BJ (cell line): Measurements from ENCODE around the gene OSGEPL1. TPM values are rescaled to one million over a fixed set of nuclear protein-coding genes. Genes with fewer than 3 reads are reported as not detected.
"Not testable (repeated sequence)": the region's sequence is repeated elsewhere in the genome, so short reads cannot be mapped to it uniquely, and the experiment has no call there.

Experiments
- CTCF ChIA-PET: fragments of 350-600 bp; formaldehyde crosslinking; extraction: SDS; loops from one replicate; lab custom pipeline; 2021; ENCODE audit warnings: antibody characterized with exemption, inconsistent platforms; lab: Yijun Ruan, JAX
- POLR2A ChIA-PET: fragments of 300-600 bp; sonication (Branson Sonifier 250); formaldehyde crosslinking; extraction: SDS; loops from one replicate; lab custom pipeline; 2021; ENCODE audit warnings: antibody characterized with exemption; lab: Charles Lee
- DNase-seq: peaks from one replicate; pipeline ENCODE4 v3.0.0-alpha.2; 2011; ENCODE audit warnings: low read depth
- H3K27me3 ChIP-seq: 2 replicates; pipeline ENCODE4 v1.6.0; 2011; ENCODE audit warnings: low read length; ENCODE audit not compliant: control insufficient read depth, insufficient read depth
- H3K36me3 ChIP-seq: 2 replicates; pipeline ENCODE4 v1.5.1; 2011; ENCODE audit warnings: low read length; ENCODE audit not compliant: control insufficient read depth, insufficient read depth
- H3K4me3 ChIP-seq: 2 replicates; pipeline ENCODE4 v1.5.1; 2011; ENCODE audit warnings: low read depth, mild to moderate bottlenecking, control low read depth, low read length
- CTCF ChIP-seq: IDR thresholded peaks from 2 replicates; pipeline ENCODE4 v1.5.1; 2011; ENCODE audit warnings: low read depth, mild to moderate bottlenecking, control low read depth, inconsistent platforms, low read length, moderate library complexity; ENCODE audit not compliant: insufficient read depth
- polyA plus RNA-seq: library from polyadenylated mRNA; depleted of rRNA; stranded (reverse); fragments of >200 nt; gene quantifications from 2 replicates; pipeline ENCODE4 v1.2.3, GENCODE V29; 2011

OSGEPL1 gene
- polyA plus RNA-seq, 1 experiment: 3.2 TPM

- Histone ChIP-seq H3K36me3 (peaks cover 7% of the 10 kb centered on the region), H3K4me3 (no peak overlapping the region), H3K27me3 (no peaks in the 10 kb centered on the region)
- ChIA-PET CTCF (no interaction called here), POLR2A (no interaction called here)
- no peak for TF ChIP-seq CTCF
- no peak for DNase-seq
Observed at GRCh38 chr2:189770590-189771322, 8.2 kb upstream of the OSGEPL1 start.

- Histone ChIP-seq H3K36me3 (no peaks in the 10 kb centered on the region; the same call in 1 of the 2 replicates), H3K27me3 (no peaks in the 10 kb centered on the region), H3K4me3 (no peak overlapping the region)
- no peak for TF ChIP-seq CTCF
- POLR2A ChIA-PET: no interaction called here
- DNase-seq: no peak
- CTCF ChIA-PET: interaction anchor here (0.8 to 1.4 kb wide), 7 partner anchors 8 to 317 kb away, joined by 3 to 5 read pairs (median 4); no protein-coding TSS in a partner anchor
Observed at GRCh38 chr2:189763908-189764661, 1.5 kb upstream of the OSGEPL1 start.

GRCh38 chr2:189762229-189762550 lies 402 bp downstream of the OSGEPL1 start:
- DNase-seq: no peak

GRCh38 chr2:189760154-189760553 lies 2.4 kb downstream of the OSGEPL1 start:
- H3K27me3 ChIP-seq, POLR2A ChIA-PET, H3K4me3 ChIP-seq, H3K36me3 ChIP-seq, DNase-seq: not testable (repeated sequence)
- CTCF ChIA-PET: interaction anchor here (1.0 to 2.0 kb wide), 2 partner anchors 8 to 561 kb away, joined by 3 to 11 read pairs; no protein-coding TSS in a partner anchor

More at GRCh38 chr2:189762229-189762550, 402 bp downstream of the OSGEPL1 start:
- POLR2A ChIA-PET: no interaction called here
- Histone ChIP-seq H3K4me3 (peak overlapping the region; percentile 76), H3K27me3 (no peaks in the 10 kb centered on the region), H3K36me3 (no peaks in the 10 kb centered on the region; the same call in 1 of the 2 replicates)
- no peak for TF ChIP-seq CTCF
- CTCF ChIA-PET: interaction anchor here (0.7 to 2.0 kb wide), 14 partner anchors 10 to 327 kb away, joined by 3 to 11 read pairs (median 4); partner anchors contain the start of genes ORMDL1 and PMS1

- ChIA-PET POLR2A (no interaction called here), CTCF (interaction anchor here (1.5 kb wide), 1 partner anchor 95 kb away, joined by 4 read pairs; the partner anchor contains the start of gene ASNSD1)
- no peak for TF ChIP-seq CTCF
- no peaks in the 10 kb centered on the region for H3K36me3 ChIP-seq
- no peak overlapping the region for H3K4me3 ChIP-seq
- H3K27me3 ChIP-seq: no peaks in the 10 kb centered on the region
- no peak for DNase-seq
Observed at GRCh38 chr2:189756311-189756952, 6.2 kb downstream of the OSGEPL1 start.
